ENCODE measurements around the gene ANKRD39. TPM values are rescaled to one million over a fixed set of nuclear protein-coding genes. Genes with fewer than 3 reads are reported as not detected.
"Not testable (repeated sequence)": the region's sequence is repeated elsewhere in the genome, so short reads cannot be mapped to it uniquely, and the experiment has no call there.

The ANKRD39 gene
- total RNA-seq, 1 donor from 2014 or later = 38.0 TPM

DNA sequence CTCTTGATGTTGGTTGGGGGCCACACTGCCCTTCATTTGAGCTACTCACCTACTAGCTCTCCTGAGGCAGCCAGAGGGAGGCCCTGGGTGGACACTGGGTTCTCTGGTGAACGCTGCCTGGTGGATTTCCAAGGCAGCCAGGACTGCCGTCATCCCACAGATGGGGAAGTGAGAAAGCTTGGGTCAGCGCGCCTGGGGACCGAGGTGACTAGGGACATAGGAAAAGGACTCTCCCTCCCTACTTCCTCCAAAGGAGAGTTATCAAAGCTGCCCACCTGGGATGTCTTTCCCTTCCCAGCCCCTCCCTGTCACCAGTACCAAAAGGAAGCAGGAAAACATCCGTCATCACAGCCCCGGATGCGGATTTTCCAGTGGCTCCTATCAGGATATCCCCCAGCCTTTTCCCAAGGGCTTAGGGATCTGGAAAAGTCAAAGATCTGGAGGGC lies 15.9 kb upstream of the ANKRD39 start:
- intact Hi-C loops (cut with micrococcal nuclease) = loop anchor here (5.0 kb wide), 1 partner anchor 39 kb away; no protein-coding TSS in a partner anchor

DNA sequence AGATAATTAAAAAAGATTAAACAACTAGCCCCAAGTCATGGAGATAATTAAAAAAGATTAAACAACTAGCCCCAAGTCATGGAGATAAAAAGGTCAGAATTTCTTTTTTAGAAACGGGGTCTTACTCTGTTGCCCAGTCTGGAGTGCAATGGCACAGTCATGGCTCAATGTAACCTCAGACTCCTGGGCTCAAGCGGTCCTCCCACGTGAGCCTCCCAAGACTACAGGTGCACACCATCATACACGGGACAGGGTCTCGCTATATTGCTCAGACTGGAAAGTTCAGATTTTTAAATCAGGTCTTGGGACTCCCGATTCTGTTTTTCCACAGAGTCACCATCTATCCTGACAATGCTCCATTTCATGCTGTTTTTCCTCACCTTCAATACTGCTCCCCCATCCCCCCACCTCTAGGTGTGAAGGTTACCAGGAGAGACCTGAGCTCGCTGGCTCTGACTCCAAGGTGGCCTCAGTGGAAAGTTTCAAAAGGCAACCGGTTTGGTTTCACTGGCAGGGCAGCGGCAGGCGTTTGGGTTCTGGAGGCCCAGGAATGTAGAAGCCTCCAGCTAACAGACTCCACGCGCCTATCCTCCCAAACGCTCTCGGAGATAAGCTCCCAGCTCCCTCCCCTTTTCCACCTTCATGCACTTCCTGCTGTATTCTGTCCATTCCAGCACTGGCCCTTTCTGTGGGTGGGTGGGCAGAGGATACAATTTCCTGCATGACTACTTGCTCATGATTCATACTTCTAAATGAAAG lies 15.0 kb upstream of the ANKRD39 start:
- intact Hi-C loops (cut with micrococcal nuclease) = loop anchor here (5.0 kb wide), 1 partner anchor 40 kb away; no protein-coding TSS in a partner anchor

DNA sequence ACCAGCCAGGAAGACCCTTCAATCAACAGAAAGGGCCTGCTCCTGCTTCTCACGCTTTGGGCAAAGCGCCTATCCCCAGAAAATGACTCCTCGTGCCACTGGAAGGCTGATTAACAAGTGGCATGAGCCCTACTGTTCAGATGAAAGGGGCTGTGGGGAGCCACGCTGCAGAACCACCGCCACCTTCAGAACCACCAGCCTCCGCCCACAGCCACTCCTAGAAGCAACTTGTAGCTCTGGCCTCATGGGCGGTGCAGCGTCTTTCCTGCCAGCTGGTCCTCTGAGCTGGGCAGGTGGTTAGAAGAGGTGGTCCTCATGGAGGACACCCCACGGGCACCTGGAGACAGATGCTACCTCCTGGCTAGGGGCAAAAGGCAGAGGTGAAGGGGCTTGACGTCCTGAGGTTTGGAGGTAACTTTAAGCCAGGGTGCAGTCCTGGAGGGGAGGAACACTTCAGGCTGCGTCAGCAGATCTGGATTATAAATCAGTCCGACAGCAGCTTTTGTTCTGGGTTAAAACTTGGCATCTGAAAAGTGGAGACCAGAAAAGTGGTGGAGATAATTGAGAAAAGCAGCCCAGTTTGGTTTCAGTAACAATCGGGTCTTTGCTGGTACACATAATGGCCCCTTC lies 12.9 kb upstream of the ANKRD39 start:
- intact Hi-C loops (cut with micrococcal nuclease) = loop anchor here (5.0 kb wide), 1 partner anchor 42 kb away; no protein-coding TSS in a partner anchor

DNA sequence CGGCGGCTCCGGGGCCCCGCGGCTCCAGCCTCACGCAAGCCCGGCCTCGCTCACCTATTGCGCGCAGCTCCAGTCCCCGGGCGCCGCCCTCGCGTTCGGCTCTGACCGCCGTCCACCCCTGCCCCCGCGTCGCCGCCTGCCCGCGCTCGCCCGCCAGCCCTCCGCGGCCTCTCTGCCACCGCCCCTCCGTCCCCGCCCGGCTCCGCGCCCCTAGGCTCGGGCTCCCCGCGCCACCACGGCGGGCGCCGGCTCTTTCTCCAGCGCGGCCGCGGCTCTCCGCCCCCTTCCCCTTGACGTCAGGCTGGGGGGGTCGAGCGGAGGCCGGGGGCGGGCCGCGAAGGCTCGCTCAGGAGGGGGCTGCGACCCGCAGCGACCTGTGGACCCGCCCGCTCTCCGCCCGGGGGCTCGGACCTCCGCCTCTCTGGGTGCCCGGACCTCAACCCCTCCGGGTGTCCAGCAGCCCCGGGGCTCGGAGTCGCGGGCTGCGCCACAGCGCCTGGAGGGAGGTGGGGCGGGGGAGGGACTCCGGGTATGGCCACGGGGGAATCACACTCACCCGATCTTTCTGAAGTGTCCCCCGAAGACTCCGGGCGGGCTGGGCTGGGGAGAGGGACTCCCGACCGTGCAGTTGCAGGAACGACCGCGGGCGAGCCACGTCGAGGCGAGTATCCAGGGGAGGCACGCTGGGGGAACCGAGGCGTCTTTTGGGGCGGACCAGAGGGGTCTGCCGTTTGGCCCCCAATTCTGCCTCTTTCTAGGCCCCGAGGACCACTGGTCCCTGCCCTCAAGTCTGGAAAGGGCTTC lies 12.2 kb upstream of the ANKRD39 start, which contains the start of gene SEMA4C:
Gene SEMA4C (minus strand): TSS at position 259 of the 804 bp plus-strand sequence. CDS start 2,194 bp downstream, outside the sequence.
- intact Hi-C loops (cut with micrococcal nuclease) = loop anchor here (2.0 to 5.0 kb wide), 2 partner anchors 42 to 129 kb away; partner anchors contain the start of gene LMAN2L

DNA sequence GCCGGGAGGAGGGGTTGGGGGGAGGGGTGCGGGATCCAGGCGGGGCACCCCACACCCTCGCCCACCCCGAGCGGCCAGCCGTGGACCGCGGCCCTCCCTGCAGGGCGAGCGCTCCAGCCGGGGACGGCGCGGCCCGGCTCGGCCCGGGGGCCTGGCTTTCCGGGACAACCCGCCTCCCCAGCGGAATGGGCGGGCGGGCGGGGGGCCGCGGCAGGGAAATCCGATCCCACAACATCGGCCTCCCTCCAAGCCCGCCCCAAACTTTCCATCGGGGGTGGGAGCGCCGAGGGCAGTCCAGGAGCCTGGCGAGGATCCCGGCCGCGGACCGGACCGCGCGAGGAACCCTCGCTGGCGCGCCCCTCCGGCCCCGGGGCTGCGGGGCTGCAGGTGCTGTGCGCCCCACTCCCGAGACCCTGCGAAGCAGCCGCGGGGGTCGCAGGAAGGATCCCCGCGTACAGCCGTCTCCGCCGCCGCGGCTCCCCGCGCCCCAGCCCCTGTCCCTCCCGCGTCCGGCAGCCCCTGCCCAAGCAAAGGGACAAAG lies 11.5 kb upstream of the ANKRD39 start:
- intact Hi-C loops (cut with micrococcal nuclease) = loop anchor here (2.0 kb wide), 1 partner anchor 129 kb away; the partner anchor contains the start of gene LMAN2L

DNA sequence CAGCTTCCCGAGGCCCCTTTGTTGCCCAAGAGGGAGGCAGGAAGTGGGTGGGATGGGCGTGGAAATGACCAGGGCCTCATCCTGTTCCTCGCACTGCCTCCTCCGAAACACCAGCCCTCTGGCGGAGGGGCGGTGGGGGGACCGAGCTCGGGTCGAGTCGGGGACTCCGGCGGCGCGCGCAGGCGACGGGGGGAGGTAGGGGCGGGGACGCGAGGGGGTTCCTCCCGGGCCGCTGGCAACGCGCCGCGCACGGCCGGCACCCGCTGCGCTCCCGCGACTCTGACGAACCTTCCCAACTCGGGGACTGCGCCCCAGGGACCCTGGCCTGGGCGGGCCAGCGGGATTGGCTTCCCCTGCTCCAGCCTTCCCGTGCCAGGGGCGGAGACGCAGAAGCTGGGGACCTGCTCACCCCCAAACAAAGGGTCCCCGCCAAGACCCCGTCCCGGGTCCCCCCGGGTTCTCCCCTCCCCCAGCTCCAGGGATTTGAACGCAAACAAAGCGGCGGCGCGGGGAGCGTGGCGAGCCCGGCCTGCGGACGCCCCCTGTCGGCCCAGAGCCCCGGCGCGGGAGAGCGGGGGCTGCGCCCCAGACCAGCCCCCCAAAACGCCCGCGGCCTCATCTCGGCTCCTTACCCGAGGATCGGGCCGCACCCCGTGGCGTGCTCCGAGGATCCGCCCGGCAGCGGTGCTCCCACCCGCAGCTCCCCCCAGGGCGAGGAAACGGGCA lies 10.9 kb upstream of the ANKRD39 start:
- intact Hi-C loops (cut with micrococcal nuclease) = loop anchor here (1.0 to 2.0 kb wide), 2 partner anchors 10 to 128 kb away; partner anchors contain the start of genes ANKRD39 and LMAN2L

DNA sequence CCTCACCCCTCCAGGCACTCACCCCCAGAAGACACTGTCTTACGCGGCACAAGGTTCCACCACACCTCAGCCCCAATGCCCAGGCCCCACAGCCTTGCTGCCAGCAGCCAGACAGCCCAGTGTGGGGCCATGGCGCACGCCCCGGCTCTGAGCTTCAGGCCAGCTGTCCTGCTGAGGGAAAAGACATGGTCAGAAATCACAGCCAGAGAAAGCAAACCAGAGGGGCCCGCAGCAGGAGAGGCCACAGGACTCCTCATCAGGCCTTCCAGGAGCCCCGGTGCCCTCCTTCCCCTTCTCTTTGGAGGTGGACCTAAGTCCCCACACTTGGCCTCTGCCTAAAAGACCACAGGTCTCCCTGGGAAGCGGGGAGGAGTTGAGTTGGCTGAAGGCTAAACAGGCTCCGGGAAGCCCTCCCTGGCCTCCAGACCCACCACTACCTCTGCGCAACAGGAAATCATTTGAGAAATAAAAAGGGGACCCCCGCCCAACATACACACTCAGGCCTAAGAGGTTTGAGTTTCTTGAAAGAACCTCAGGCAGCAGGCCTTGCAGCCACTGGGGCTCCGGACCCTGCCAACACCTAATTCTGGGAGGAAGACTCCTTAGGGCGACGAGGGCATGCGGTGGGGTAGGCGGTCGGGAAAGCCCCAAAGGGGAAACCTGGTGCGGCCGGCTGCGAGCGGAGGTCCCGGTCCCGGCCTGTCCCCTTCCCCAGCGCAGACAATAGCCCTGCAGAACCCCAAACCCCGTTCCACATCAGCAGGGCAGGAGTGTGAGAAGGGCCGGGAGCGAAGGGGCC lies 10.1 kb upstream of the ANKRD39 start:
- intact Hi-C loops (cut with micrococcal nuclease) = loop anchor here (1.0 to 2.0 kb wide), 2 partner anchors 10 to 127 kb away; partner anchors contain the start of genes ANKRD39 and LMAN2L

DNA sequence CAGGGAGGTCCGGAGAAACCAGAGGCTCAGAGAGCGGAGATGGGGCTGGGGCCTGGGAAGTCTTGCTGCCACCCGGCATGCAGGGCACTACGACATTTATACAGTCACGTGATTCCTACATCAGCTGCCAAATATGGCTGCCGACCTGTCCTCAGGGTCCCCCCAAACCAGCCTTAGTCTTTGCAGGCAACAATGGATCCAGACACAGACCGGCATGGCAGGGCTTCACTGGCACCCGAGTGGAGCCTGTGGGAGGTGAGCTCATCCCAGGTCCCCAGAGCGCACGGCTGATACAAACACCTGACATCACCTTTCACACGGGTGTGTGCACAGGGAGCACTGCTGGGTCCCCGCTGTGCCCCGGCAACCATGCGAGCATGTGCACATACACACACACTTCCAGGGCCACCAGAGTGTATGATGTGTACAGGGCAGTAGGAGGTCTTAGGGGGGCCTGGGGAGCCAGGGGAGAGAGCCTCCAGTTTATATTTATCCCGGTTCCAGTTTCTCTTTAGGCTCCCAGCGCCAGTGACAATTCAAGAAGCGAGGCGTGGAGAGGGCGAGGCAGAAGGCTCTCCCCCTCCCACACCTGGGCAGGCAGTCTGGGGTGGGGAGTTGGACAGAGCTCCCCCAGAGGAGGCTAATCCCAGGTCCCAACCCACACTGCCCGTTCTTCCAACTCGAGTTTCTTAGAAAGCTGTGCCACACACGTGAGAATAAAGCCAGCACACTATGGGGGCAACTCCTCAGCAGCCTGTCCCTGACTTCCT lies 9.4 kb upstream of the ANKRD39 start:
- intact Hi-C loops (cut with micrococcal nuclease) = no loop called here

DNA sequence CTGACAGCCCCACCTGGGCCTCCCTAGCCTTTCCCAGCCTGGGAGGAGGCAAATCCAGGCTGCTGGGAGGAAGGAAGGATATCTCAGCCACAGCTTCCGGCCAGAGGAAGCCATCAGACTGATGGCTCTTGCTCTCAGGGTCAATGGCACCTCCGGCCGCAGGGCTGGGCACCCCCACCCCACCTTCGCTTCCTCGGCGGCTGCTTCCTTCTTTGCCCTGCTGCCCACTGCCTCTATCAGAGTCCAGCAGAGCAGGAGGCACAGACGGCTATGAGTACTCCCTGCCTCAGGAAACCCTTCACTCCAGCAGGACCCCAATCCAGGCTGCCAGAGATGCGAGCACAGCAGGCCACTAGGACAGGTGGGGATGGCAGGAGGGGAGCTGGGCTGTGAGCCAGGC lies 8.8 kb upstream of the ANKRD39 start:
- intact Hi-C loops (cut with micrococcal nuclease) = no loop called here

DNA sequence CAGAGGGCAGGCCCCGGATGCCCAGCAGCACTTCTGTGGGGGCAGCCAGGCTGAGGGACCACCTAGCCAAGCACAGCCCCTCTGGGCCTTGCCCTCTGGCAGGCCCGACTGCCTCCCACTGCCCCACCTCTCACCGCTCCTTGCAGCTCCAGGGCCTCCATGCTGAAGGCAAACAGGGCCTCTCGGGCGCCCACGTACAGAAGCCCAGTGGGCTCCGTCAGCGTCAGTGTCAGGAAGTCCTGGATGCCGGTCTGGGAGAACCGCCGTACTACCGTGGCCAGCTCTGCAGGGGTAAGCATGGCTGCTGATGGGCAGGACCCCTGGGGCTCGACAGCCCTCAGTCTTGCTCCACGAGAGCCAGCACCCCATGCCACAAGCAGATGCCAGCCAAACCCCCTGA lies 8.3 kb upstream of the ANKRD39 start:
- intact Hi-C loops (cut with micrococcal nuclease) = no loop called here

DNA sequence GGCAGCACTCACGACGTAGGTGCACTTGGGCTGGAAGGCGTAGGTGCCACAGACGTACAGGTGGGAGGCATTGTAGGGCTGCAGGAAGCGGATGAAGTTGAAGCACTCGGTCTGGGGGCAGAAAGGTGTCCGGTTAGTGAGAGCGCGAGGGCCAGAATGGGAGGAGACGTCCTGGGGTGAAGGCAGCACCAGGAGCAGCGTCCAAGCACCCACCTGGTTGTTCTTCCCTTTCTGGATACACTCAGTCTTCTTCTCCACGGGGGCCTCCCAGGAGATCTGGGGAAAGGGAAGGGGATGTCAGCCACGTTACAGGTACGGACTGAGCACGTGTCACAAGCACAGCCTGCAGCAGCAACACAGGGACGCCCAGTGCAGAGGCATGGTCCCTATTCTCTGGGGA lies 7.8 kb upstream of the ANKRD39 start:
- intact Hi-C loops (cut with micrococcal nuclease) = no loop called here

DNA sequence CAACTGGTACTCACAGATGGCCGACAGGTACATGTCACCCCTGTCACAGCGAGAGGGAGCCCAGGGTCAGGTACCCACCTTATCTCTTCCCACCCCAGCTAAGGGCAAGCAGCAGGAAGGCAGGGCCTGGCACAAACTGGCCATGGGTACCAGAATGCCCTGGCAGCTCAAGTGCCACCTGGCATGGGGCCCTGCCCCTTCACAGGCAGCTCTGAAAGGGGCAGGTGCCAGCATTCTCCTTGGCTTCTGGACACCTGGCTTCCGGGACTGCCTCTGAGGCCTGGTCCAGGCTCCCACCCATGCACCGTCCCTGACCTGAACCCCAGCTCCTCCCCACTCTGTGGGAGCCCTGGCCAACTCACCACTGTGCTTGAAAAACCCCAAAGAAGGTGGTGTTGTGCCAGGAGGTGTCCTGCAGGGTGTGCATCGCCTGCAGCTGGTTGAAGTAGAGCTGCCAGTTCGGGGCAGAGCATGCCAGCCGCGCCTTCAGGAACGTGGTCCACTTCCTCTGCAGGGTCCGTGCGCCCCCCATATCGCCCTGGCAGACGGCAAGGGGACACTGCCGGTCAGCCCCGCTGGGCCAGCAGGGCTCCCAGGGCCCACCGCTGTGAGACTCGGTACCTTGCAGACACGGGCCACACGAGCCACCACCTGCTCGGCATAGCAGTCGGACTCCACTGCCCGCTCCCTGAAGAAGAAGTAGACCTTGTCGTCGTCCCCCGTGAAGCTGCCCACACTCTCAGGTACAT lies 6.7 kb upstream of the ANKRD39 start:
- intact Hi-C loops (cut with micrococcal nuclease) = no loop called here

DNA sequence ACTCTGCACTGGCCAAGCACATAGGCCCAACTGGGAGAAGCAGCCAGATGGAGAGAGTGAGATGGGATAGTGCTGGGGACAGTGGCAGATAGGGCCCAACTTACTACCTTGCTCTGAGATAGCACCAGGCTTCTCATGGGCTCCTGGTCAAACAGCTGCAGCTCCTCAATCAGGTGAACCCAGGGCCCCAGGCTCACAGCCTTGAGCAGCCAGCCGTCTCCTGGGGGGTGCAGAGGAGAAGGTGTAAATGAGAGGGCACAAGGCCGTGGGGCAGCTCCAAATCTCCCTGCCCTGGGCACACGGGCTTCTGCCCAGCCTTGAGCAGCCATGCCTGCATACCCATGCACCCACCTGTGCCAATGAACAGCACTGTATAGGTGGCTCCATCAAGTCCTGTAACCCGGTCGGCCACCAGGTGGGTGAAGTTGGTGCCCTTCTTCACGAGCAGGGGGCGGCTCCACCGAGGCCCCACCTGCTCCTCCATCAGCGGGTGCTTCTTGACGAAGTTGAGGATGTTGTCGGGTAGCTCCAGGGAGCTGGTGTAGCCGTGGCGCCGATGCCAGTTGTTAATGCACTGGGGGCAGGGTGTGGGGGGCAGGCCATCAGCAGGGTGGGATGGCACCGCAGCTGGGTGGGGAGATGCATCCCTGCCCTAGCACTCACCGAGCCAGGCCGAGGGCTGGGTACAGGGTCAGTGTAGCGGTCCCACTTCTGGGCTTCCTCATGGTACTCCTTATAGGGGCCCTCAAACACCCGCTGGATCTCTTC lies 5.9 kb upstream of the ANKRD39 start:
- intact Hi-C loops (cut with micrococcal nuclease) = no loop called here

DNA sequence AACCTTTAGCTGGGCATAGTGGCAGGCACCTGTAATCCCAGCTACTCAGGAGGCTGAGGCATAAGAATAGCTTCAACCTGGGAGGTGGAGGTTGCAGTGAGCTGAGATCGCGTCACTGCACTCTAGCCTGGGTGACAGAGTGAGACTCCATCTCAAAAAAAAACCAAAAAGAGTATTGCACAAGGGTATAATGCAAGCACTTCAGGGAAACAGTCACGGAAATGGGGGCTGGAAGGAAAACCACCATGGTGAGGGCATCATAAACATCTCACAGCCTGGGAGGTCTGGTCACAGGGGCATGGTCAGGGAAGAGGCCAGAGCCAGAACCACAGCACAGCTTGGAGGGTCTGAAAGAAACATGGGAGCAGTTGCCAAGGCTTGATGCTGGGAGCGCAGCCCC lies 5.2 kb upstream of the ANKRD39 start:
- intact Hi-C loops (cut with micrococcal nuclease) = not testable (repeated sequence)

DNA sequence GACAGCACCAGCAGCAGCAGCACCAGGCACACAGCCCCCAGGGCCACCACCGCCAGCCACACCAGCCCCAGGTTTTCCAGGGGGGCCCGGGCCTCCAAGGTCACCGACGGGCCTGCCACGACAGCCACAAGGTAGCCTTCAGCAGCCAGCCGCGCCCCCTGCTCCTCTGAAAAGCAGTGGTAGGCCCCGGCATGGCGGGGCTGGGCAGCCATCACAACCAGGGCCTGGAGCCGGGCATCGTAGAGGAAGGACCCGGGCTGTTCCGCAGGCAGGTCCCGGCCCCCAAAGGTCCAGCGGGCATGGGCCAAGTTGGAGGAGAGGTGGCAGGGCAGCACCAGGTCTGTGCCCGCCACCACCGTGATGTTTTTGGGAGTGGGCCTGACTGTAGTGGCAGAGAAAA lies 3.3 kb upstream of the ANKRD39 start:
- intact Hi-C loops (cut with micrococcal nuclease) = no loop called here

DNA sequence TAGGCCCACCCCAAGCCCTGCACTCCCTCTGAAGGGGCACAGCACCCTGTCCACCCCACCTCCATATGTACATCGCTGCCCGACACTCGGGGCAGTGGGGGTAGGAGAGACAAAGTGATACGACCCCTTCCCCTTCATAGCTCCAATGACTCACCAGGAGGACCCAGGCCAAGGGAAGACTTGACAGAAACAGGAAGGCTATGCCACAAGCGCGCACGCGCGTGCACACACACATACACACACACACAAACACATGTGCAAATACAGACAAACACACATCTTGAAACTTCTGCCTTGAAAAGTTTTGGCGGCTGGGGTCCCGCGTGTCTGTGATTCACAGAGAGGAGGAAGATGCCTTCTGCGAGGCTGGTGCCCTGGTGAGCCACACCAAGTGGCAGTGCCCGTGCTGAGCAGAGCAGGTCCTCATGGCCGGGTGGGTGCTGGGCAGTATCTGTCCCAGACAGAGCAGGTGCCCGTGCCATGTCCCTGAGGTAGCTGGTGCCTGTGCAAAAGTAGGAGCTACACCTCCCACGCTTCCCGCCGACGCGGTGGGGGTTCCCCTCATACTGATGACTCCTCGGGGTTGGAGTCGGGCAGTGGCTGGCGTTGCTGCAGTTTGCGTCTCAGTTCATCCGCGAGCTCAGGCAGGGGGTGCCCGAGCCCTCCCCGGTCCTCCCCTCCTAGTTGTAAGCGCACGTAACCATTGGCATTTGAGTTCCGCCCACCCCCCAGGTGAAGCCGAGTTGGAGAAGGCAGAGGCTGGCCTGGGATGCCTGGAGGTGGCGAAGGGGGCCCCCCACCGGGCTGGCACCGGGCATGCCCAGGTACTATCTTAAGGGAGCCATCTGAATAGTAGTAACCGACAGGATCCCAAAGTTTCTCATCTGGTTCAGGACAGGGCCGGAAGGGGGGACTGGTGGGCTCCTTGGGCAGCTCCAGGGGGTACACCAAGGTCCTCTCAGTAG lies 2.5 kb upstream of the ANKRD39 start:
- intact Hi-C loops (cut with micrococcal nuclease) = no loop called here
